NCI-H1436 treated with DMSO at 0.1 percent for 48 hours (cell line): ENCODE data around the gene PHLDB3.

Experiments
- DNase-seq: peaks from one replicate; lab custom pipeline; 2025; lab: John Stamatoyannopoulos, UW

PHLDB3 gene

DNA sequence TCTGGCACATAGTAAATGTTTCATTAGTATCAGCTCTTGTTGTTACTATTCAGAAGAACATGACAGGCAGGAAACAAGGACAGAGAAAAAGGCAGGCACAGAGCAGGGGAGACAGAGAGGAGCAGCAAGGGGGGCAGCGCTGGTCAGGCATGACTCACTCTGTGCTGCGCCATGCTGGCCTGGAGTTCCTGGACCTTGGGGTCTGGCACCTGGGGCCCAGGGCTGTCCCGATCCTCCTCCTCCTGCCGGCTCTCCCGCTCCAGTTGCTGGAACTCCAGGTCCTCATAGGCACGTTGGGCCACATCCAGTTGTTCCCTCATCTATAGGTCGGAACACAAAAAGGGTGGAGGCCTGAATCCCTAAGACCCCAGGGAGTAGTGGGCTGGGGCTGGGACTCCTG, 7.6 kb downstream of the PHLDB3 start:
- no peak for DNase-seq

DNA sequence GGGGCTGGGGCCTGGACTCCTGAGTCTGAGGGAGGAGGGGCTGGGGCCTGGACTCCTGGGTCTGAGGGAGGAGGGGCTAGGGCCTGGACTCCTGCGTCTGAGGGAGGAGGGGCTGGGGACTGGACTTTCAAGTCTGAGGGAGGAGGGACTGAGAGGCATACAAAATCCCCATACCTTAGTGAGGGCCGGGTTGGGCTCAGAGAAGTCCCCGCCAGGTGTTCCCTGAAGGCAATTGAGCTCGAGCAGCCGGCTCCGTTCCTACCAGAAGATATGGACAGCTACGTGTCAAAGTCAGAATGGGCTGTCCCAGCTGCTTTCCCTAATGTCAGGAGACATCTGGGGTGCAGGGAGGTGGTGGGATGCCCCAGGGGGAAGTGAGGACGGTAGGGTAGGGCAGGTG, 9.5 kb downstream of the PHLDB3 start:
- no peak for DNase-seq

- no peak for DNase-seq
Measured at GRCh38 chr19:43490759-43491158, 13.8 kb downstream of the PHLDB3 start.

- DNase-seq, result no peak
Measured at GRCh38 chr19:43489979-43490599, 14.5 kb downstream of the PHLDB3 start.

GRCh38 chr19:43489310-43489709, 15.2 kb downstream of the PHLDB3 start:
- DNase-seq, result no peak

- DNase-seq, result no peak
Measured at GRCh38 chr19:43488179-43488578, 16.4 kb downstream of the PHLDB3 start.

- DNase-seq, result no peak
Measured at GRCh38 chr19:43486412-43486811, 18.1 kb downstream of the PHLDB3 start.

DNA sequence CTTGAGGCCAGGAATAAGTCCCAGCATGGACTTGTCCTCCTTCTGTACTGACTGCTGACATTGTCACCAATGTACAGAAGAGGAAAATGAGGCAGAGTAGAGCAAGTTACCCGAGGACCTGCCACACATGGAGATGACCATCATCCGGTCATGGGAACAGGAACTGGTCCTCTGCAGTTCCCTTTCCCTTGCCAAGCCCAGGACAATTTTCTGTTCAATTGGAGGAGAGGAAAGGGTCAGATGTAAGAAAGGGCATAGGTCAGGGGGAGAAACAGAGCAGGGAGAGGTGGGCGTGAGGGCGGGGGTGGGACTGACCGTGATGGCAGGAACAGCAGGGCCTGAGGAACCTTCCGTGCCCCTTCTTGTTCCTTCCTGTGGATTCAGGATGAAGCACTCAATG, 18.6 kb downstream of the PHLDB3 start:
- DNase-seq, result no peak

DNA sequence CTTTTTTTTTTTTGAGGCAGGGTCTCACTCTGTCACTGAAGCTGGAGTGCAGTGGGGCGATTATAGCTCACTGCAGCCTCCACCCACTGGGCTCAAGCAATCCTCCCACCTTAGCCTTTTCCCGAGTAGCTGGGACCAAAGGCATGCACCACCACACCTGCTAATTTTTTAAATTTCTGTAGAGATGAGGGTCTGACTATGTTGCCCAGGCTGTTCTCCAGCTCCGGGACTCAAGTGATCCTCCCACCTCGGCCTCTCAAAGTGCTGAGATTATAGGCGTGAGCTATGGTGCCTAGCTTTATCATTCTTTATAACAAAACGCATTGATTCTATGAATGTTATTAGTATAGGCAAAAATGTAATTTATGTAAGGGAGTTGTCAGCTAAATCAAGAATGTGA, 21.3 kb downstream of the PHLDB3 start:
- DNase-seq, result no peak

DNA sequence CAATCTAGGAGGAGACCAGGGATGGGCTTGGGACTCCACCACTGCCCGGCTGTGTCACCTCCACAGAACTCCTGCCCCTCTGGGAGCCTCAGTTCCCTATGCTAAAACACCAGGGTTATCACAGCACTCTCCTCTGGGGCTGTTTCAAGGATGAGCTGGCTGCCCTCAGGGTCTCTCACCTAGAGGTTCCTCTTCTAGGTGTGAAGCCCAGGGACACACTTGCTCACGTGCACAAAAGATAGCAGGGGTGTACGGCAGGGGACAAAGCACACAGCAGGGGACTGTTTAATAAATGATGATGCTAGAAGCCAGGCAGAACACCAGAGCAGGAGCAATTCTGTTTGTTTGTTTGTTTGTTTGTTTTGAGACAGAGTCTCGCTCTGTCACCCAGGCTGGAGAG, 22.4 kb downstream of the PHLDB3 start:
- DNase-seq, result no peak

DNA sequence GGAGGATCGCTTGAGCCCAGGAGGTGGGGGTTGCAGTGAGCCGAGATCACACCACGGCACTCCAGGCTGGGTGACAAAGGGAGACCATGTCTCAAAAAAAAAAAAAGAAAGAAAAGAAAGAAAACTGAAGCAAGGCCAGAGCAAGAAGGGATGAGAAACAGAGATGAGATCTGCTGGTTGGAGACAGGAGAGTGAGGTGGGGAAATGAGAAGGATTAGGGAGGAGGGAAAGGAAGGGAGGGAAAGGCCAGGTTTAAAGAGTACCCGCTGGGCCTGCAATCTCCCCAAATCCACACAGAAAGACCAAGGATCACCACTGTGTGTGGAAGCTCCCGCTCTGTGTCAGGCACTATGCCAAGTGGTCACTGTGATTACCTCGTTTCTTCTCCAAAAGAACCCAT, 22.8 kb downstream of the PHLDB3 start:
- DNase-seq, result no peak

DNA sequence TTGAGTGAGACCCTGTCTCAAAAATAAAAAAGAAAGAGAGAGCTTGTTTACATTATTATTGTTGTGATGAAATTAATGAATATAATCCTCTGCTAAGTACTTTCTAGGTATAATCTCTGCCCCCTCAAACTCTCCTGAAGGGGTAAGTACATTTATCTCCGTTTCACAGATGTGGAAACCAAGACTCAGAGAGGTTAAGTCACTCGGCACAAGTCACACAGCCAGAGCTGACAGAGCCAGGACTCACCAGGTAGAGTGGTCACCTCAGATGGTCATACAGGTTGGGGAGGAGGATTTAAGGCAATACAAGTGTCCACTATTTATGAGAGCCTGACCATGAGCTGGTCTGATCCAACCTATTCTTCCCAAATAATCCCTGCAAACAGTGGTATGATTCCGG, 24.0 kb downstream of the PHLDB3 start:
- no peak for DNase-seq

GRCh38 chr19:43479961-43480561, 24.5 kb downstream of the PHLDB3 start:
- DNase-seq, result no peak

- DNase-seq, result no peak
Measured at GRCh38 chr19:43479226-43479625, 25.3 kb downstream of the PHLDB3 start.

DNA sequence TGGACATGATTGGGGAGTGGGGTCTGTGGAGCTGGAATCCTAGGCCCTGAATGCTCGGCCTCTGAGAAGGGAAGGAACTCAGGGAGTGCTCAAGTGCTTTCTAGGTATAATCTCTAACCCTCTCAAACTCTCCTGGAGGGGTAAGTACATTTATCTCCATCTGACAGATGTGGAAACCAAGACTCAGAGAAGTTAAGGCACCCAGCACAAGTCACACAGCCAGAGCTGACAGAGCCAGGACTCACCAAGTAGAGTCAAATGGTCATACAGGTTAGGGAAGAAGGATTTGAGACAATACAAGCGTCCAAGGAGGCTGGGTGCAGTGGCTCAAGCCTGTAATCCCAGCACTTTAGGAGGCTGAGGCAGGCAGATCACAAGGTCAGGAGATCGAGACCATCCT, 26.2 kb downstream of the PHLDB3 start:
- no peak for DNase-seq

DNA sequence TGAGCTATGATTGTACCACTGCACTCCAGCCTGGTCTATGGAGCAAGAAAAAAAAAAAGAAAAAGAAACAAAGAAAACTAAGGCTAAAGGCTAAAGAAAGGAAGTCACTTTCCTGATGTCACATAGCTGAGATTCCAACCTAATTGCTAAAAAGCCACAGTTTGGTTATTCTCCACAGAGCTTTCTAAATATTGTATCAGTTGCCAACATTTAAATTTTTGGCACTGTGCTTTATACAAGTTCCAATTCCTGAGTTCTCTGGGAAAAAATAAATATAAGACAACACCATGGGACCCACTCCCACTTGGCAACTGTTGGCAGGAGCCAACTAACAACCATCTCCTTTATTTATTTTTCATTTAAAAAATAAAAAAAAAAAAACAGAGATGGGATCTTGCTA, 27.9 kb downstream of the PHLDB3 start:
- DNase-seq, result no peak

- DNase-seq, result peak; percentile 65
Measured at GRCh38 chr19:43474986-43475705, 29.4 kb downstream of the PHLDB3 start.

- DNase-seq, result no peak
Measured at GRCh38 chr19:43474487-43474886, 30.1 kb downstream of the PHLDB3 start.

DNA sequence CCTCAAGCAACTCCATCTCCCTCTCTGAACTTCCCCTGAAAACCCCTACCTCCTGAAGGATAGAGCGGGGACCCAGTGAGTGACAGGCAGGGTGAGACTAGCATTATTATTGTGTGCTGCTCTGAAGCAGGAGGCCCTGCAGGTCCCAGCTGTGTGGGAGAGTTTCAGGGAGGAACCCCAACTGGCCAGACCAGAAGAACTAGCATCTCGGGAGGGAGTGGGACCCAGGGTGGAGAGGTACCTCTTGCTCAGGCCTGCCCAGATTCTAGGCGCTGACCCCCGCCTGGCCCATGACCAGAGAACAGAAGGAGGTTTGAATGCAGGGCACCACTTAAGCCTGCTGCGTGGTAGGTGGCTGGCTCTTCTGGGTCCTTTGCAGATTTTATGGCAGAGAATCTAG, 33.5 kb downstream of the PHLDB3 start:
- no peak for DNase-seq

DNA sequence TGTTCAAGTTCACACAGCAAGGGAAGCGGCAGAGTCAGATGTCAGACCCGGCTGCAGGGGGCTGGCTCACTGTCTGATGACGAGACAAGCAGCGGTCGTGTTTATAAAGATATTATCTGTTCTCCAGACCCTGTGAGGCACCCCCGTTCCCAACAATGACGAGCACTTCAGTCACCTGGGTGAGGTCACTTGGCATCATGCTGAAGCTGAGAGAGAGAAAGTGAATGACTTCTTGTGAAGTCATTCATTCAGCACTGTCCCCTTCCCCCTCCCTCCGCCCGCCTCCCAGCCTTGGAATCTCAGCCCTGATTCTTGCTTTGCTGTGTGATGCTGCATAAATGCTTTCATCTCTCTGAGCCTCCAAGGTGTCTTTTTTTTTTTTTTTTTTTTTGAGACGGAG, 34.3 kb downstream of the PHLDB3 start:
- DNase-seq, result no peak

GRCh38 chr19:43469160-43469480, 35.4 kb downstream of the PHLDB3 start:
- no peak for DNase-seq

DNA sequence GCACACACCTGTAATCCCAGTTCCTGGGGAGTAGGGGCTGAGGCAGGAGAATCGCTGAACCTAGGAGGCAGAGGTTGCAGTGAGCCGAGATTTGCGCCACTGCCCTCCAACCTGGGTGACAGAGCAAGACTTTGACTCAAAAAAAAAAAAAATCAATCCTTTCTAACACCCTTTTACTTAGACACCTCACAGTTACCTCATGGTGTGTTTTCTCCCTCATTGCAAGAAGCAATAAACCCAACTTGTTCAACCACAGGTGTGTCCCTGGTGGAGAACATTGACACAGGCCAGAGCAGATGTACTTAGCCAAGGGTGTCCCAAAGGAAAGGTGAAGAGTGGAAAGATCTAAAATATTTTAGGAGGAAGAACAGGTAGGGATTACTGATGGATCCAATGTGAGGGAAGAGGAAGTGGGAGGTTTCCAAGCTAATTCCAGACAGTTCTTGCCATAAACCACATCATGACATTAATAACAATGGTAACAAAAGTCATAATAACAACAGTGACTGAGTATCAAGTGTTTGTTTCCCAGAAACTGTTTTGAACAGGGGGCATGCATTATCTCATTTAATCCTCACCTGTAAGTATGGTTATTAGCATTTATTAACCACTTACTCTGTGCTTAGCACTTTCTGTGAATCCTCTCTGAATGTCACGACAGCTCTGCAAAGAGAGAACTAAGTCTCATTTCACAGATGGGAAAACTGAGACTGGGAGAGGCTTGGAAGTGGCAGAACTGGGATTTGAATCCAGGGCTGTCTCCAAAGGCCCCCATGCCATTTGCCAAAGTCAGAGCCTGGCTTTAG, 36.0 kb downstream of the PHLDB3 start:
- no peak for DNase-seq

- no peak for DNase-seq
Measured at GRCh38 chr19:43467730-43468129, 36.8 kb downstream of the PHLDB3 start.
